HG03571 (cell line): ENCODE results near the gene UBIAD1.
"Not testable (repeated sequence)": the region's sequence is repeated elsewhere in the genome, so short reads cannot be mapped to it uniquely, and the experiment has no call there.

Experiments
- ATAC-seq: cut with Tn5 transposase; IDR thresholded peaks from one replicate; pipeline ENCODE4 v1.9.1; 2021; ENCODE audit not compliant: unreplicated experiment

The UBIAD1 gene

DNA sequence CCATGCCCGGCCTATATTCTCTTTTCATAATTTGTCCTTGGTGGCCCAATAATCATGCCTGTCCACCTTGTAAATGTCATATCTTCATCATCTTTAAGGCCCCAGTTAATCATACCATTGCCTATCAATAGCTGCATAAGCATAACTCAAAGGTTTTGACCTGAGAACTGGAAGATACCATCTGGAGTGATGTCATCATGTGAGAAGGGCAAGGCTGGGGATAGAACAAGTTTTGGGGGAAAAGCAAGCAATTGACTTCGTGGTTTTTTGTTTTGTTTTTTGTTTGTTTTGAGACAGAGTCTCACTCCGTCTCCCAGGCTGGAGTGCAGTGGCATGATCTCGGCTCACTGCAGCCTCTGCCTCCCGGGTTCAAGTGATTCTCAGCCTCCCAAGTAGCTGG is 6.2 kb downstream of the UBIAD1 start:
- ATAC-seq: no peak

DNA sequence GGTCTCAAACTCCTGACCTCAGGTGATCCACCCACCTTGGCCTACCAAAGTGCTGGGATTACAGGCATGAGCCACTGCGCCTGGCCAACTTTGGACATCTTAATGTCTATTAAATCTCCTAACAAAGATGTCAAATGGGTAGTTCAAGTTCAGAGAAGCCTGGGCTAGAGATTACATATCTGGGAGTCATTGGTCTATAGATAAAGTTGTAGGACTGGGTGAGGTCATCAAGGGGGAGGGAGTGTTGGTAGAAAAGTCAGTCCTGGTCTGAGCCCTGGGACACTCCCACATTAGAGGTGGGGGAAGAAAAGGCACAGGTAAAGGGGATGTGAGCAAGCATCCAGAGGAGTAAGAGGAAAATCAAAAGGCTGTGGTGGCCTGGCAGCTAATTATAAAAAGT is 6.6 kb downstream of the UBIAD1 start:
- no peak for ATAC-seq

DNA sequence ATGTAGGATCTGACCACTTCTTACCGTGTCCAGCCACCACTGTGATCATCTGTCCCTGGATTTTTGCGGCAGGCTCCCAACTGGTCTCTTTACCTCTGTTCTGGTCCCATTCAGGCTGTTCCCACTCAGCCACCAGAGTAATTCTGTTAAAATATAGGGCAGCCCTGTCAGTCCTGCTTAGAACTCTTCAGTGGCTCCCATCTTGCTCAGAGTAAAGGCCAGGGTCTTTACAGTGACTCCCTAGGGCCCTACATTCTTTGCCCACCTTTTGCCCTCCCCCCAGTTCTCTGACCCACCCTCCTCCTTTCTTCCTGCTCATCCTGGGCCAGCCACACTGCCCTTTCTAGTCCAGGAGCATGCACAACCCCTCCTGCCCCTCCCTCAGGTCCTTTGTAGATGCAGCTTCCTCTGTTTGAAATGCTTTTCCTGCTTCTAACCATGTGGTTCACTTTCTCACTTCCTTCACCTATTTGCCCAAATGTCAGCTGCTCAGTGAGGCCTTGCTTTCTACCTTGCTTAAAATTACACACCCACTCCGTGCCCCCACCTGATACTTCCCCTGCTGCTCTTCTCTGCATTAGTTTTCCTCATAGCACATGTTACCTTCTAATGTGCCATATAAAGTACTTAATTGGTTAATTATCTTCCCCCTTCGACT is 7.8 kb downstream of the UBIAD1 start:
- ATAC-seq: no peak

DNA sequence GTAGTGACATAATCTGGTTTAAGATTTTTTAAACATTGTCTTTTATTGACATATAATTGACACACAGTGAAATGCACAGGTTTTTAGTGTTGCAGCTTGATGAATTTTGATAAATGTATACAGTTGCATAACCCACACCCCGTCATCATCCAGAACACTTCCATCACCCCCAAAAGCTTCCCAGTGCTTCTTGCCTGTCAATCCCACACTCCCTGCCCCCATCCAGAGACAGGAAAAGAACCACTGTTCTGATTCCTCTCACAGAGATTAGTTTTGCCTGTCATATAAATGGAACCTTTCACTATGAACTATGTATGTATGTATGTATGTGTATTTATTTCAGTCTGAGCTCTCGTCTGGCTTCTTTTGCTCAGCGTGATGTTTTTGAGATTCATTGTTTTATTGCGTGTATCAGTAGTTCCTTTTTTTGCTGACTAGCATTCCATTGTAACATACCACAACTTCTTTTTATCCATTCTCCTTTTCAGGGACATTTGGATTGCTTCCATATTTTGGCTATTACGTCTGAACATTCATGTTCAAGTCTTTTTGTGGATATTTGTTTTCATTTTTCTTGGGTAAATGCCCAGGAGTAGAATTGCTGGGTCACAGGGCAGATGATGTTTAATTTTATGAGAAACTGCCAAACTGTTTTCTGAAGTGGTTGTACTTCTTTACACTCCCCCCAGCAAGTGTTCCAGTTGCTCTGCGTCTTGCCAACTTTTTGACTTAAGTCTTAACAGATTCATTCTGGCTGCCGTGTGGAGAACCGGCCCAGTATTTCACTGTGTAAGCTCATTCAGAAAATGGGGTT is 8.7 kb downstream of the UBIAD1 start:
- ATAC-seq: no peak

DNA sequence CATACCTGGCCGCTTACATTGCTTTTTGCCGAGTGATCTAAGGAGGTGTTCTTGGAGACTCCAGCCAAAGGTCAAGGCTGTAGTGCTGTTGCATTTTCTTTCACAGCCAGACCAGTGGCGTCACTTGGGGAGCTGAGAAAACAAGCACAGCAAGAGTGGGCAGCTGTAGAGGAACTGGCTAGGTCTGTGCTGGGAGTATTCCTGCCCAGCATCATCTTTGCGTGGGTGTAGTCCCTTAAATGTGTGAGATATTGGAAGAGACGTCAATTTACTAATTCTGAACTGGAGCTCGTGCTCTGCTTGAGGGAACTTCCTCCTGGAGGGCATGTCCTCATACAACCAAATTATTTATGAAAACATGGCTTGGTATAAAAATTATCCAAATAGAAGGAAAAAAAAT is 10.2 kb downstream of the UBIAD1 start:
- ATAC-seq: no peak

DNA sequence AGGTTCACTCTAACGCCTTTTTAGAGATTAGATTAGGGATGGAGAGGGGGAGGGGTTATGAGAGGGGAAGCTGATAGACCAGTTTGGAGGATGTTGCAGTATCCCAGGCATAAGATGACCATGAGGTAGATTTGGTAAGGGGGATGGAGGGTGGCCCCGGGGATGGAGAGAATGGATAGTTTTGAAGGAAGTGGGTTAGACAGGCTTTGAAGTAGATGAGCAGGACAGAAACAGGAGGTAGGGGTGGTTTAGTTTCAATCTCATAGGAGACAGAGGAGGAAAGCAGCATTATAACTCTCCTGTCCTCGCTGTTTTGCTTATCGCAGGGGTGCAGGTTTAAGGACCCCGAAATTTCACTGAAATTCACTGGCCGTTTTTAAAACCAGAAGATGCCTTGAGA is 11.8 kb downstream of the UBIAD1 start:
- ATAC-seq: no peak

DNA sequence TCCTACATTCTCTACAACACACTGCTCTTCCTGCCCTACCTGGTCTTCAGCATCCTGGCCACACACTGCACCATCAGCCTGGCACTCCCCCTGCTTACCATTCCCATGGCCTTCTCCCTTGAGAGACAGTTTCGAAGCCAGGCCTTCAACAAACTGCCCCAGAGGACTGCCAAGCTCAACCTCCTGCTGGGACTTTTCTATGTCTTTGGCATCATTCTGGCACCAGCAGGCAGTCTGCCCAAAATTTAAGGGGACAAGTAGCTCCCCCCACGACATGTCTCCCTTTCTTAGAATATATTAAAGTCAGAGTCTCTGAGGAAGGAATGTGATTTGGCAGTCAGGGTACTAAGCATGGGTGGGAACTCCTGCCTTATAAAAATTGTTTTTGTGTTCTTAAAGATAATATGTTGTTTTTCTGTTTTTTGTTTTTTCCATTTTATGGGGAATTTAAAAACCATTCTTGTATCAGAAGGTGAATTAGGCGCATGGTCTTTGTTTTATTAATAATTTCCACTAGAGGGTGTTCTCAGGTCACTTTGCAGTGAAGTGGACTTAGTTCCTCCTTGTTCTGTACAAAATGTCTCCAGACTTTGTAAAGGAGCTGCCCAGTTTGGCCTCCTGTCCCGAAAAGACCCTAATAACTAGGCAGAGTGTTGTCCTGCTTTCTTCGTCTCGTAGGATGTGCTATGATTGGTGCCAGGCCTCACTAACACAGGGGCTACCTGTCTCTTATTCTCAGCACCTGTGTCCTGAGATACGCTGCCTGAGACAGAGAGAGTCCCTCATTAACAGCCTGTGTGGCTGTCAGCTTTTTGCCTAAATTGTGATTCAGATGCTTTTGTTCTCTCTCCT is 13.1 kb downstream of the UBIAD1 start:
- no peak for ATAC-seq

DNA sequence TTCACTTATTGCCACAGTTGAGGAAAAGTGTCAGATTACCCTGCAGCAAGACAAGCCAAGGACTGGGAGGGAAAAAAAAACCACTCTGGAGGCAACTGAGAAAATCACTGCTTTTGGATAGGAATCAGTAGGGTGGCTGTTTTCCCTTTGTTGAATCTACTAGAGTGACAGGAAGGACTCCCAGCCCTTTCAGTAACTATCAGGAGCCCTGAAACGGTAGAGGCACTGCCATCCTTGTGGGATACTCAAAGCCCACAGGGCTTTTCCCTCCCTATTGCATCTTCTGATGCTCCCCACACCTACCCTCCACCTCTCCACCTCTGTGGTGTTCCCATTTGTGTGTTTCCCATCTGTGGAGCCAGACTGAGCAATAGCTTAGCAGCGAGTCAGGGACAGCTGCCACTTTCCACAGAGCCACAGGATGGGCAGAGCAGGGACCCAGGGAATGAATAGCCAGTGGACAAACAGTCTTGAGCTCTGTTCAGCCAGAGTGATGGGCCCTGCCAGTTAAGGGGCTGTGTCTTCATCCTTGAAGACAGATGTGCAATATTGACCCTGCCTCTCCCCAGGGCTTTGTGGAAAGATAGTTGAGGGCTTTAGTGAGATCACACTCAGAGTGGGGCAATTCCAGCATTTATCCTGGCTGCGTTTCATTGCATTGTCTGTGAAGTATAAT is 13.9 kb downstream of the UBIAD1 start:
- no peak for ATAC-seq

DNA sequence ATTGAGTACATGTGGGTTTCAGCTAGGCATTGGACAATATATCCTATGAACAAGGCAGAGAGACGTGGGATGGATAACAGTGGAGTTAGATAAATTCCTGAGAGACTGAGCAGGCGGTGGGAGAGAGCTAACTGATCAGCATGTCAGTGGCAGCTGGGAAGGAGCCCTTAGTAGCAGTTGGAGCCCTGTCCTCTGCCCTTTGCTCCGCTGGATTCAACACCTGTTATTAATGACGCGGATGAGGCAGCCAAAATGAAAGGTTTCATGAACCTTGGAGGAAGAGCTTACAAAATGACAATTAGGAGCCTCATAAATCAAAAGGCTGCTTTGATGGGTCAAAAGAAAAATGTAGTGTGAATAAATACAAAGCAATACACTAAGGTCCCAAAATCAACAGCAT is 16.1 kb downstream of the UBIAD1 start:
- no peak for ATAC-seq

DNA sequence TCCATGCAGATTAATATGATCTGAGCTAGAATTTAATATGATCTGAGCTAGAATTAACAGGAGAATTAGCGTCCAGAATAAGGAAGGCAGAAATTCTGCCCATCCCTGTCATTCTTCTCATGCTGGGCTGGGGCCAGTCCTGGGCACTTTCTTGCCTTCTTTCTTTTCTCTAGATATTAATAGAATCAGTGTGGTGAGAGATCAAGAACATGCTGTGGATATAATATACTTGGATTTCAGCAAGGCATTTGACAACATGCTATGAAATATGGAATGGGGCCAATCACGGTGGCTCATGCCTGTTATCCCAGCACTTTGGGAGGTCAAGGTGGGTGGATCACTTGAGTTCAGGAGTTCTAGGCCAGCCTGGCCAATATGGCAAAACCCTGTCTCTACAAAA is 18.1 kb downstream of the UBIAD1 start:
- no peak for ATAC-seq

DNA sequence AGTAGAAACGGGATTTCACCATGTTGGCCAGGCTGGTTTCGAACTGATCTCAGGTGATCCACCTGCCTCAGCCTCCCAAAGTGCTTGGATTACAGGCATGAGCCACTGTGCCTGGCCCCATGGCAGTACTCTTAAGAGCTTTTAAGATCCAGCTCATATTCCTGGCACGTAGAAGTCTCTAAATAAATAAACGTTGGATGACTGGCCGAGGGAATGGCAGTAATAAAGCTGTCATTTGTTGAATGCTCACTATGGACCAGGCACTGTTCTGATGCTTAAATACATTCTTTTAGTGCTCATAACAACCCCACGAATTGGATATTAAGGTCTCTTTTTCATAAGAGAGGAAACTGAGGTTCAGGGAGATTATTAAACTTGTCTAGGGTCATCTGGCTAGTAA is 20.9 kb downstream of the UBIAD1 start:
- no peak for ATAC-seq

DNA sequence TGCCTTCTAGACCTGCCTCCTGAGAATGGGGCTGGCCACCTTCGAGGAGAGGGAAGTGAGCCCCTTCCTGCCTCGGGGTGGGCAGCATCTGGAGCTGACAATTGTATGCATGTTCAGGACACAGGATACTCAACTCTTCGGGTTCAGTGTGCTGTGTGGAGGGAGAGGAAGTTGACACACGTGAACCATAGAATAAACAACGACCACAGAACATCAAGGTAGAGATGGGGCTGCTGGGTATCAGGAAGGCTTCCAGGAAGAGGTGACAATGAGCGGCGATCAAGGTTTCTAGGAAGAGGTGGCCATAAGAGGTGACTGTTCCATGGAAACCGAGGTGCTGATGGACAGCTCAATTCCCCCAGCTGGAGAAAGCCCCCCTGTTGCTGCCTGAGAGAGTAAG is 22.0 kb downstream of the UBIAD1 start:
- no peak for ATAC-seq

DNA sequence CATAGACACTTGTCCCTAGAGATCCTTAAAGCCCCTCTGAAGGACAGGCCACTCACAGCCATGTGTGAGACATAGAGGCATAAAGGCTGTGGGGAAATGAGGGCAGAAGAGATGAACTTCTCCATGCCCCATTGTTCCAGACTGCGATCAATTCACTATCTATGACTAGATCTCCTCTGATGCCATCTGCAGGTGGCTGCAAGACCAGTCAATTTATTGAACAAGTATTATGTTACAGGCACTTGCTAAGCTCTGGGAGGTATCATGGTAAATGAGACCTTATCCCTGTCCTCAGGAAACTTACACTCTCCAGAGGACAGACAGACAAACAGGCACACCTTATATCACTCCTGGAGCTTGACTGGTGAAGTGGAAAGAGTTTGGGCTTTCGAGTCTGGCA is 22.9 kb downstream of the UBIAD1 start:
- no peak for ATAC-seq

DNA sequence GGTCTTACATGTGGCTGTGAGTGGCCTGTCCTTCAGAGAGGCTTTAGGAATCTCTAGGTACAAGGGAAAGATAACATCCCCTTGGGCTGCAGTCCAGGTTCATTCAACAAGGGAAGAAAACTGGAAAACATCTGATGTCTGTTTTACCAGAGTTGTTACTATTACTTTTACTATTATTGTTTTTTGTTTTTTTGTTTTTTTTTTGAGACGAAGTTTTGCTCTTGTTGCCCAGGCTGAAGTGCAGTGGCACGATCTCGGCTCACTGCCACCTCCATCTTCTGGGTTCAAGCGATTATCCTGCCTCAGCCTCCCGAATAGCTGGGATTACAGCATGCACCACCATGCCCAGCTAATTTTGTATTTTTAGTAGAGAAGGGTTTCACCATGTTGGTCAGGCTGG is 24.8 kb downstream of the UBIAD1 start:
- ATAC-seq: not testable (repeated sequence)

DNA sequence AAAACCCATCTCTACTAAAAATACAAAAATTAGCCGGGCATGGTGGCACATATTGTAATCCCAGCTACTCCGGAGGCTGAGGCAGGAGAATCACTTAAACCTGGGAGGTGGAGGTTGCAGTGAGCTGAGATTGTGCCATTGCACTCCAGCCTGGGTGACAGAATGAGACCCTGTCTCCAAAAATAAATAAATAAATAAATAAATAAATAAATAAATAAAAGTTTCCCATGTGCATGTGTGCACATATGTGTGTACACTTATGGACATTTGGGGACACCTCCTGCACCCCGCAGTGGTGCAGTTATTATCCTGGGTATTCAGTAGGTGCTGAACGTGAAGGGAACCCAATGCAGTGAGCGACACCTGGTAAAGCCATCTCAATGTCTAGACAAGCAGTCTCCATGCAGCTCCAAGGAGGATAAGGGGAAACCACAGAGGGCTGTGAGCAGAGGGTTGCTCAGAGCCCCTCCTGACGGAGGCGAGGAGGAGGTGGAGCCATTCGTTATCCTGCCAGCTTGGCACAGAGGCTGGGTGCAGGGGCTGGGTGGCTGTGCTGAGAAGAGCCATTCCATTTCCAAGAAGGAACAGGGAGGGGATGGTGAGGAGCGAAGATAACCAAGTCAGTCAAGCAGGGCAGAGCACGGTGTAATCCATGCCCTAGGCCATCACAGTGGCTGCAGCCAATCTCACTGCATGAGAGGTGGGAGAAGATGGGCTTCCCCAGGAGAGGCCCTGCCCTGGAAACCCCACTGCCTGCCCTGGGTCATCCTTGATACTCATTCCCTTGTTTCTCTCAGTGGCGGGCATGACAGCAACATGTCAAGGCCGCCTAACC is 25.6 kb downstream of the UBIAD1 start:
- ATAC-seq: no peak

DNA sequence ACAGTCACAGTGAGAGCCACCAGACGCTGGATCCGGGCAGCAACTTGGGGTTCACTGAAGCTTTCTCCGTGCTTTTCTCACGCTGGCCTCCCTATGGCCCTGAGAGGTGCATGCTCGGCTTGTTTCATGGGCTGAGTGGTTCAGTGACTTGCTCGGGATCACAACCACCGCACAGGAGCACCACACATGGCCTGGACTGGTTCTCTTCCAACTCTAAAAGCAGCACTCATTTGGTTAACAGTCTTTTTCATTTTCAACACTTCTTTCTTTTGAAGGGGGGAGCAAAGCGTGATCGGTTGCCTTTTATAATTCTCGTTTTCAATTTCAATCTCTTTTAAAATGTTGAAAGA is 26.2 kb downstream of the UBIAD1 start:
- ATAC-seq: no peak

DNA sequence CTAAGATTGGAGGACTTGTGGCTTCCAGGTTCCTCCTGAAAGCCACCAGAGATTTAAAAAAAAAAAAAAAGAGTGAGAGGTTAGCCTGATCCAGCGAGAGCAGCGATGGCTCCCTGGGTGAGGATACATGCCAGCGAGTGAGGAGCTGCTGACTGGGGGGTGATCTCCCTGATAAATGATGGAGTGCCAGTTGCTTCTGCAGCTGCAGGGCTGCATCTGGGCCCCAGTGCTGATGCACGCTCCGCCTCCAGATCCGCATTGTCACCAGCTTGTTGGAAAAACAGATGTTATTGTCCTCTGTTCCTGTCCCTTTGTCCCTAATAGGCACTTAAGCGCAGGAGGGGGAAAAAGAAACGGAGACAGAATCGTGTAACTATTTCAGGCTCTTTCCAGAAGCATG is 28.6 kb downstream of the UBIAD1 start:
- no peak for ATAC-seq

DNA sequence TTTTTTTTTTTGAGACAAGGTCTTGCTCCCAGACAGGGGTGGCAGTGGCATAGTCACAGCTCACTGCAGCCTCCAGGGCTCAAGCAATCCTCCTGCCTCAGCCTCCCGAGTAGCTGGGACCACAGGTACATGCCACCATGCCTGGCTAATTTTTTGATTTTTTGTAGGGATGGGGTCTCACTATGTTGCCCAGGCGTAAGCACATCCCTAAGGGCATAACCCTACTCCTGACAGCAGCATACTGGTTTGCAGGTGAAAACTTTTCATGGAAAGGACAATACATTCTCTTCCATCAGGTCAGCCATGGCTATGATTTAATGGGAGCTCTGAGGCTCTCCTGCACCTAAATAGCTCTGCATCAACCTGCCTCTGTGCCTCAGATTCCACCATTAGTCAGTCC is 29.4 kb downstream of the UBIAD1 start:
- ATAC-seq: no peak

DNA sequence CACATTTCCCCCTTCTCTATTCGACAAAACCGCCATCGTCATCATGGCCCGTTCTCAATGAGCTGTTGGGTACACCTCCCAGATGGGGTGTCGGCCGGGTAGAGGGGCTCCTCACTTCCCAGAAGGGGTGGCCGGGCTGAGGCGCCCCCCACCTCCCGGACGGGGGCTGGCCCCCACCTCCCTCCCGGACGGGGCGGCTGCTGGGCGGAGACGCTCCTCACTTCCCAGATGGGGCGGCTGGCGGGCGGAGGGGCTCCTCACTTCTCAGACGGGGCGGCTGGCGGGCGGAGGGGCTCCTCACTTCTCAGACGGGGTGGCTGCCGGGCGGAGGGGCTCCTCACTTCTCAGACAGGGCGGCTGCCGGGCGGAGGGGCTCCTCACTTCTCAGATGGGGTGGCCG is 32.5 kb downstream of the UBIAD1 start:
- not testable (repeated sequence) for ATAC-seq

DNA sequence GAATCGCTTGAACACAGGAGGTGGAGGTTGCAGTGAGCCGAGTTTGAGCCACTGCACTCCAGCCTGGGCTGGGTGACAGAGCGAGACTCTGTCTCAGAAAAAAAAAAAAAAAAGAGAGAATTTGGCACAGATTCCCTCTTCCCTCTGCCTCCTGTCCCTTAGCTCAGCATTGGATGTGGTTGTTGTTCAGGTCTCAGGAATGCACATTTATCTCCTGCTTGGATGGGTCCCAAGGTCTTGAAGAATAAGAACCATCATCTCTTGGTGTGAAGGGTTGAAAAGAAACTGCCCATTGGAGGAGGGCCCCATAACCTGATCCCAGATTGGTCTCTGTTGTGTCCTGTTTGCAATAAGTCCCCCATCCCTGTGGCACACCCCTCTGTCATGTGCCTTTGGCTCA is 34.9 kb downstream of the UBIAD1 start:
- no peak for ATAC-seq
